Skeletal muscle tissue (tissue), 4 donors: ENCODE data around the gene AKR1C4. TPM values are rescaled to one million over a fixed set of nuclear protein-coding genes. Genes with fewer than 3 reads are reported as not detected.
"Not testable (repeated sequence)": the region's sequence is repeated elsewhere in the genome, so short reads cannot be mapped to it uniquely, and the experiment has no call there.

Experiments
- H3K27ac ChIP-seq: one replicate; pipeline ENCODE4 v1.7.0; 2013; ENCODE audit warnings: mild to moderate bottlenecking, low read depth, low read length, inconsistent platforms
- H3K27me3 ChIP-seq, 3 donors: one replicate each; pipeline ENCODE4 v1.7.0; 2013; ENCODE audit warnings: low read length in 3 of 3; ENCODE audit not compliant: control insufficient read depth in 3 of 3, insufficient read depth in 3 of 3
- H3K36me3 ChIP-seq, 3 donors: one replicate each; pipeline ENCODE4 v1.7.0; 2013; ENCODE audit warnings: low read length in 3 of 3; ENCODE audit not compliant: control insufficient read depth in 3 of 3, insufficient read depth in 3 of 3
- H3K4me1 ChIP-seq, 3 donors: one replicate each; pipeline ENCODE4 v1.7.0; 2013; ENCODE audit warnings: low read length in 3 of 3, mild to moderate bottlenecking in 3 of 3; ENCODE audit not compliant: control insufficient read depth in 3 of 3, insufficient read depth in 3 of 3
- H3K4me3 ChIP-seq, 3 donors: one replicate each; pipeline ENCODE4 v1.7.0; 2013; ENCODE audit warnings: low read length in 3 of 3
- H3K9ac ChIP-seq, 3 donors: one replicate each; pipeline ENCODE4 v1.7.0; 2013; ENCODE audit warnings: low read length in 3 of 3, mild to moderate bottlenecking in 3 of 3, moderate library complexity in 2 of 3, low read depth in 1 of 3
- H3K9me3 ChIP-seq, 3 donors: one replicate each; pipeline ENCODE4 v1.7.0; 2013; ENCODE audit warnings: low read length in 3 of 3; ENCODE audit not compliant: control insufficient read depth in 3 of 3
- total RNA-seq: library from RNA; depleted of rRNA; stranded (reverse); fragments of >200 nt; gene quantifications from one replicate; pipeline ENCODE4 v1.2.3, GENCODE V29; 2014
- donor health status: Osteomylitis.

The AKR1C4 gene
- total RNA-seq, 1 donor from 2014 or later: not detected

DNA sequence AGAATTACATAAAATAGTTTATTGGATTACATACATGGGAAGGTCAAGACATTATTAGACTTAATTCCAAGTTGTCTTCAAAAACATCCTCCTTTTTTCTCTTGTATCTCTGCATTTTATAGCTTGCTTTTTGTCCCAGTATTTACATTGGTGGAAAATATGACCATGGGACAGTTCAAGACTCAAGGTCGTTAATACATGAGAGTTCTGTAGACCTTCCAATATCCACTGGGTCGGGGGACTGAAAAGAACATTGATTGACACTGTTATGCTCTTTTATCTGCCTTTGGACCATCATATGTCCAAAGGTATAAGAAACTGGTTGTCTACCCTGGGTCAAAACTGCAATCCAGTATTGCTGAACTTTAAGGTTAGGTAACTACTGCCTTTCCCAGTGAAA, 36.7 kb downstream of the AKR1C4 start:
- H3K27ac ChIP-seq: no peak overlapping the region
- no peak overlapping the region for H3K4me3 ChIP-seq
- H3K9ac ChIP-seq: no peak overlapping the region
- no peaks in the 10 kb centered on the region for H3K36me3 ChIP-seq
- no peaks in the 10 kb centered on the region for H3K9me3 ChIP-seq
- no peaks in the 10 kb centered on the region for H3K27me3 ChIP-seq
- no peaks in the 10 kb centered on the region for H3K4me1 ChIP-seq

DNA sequence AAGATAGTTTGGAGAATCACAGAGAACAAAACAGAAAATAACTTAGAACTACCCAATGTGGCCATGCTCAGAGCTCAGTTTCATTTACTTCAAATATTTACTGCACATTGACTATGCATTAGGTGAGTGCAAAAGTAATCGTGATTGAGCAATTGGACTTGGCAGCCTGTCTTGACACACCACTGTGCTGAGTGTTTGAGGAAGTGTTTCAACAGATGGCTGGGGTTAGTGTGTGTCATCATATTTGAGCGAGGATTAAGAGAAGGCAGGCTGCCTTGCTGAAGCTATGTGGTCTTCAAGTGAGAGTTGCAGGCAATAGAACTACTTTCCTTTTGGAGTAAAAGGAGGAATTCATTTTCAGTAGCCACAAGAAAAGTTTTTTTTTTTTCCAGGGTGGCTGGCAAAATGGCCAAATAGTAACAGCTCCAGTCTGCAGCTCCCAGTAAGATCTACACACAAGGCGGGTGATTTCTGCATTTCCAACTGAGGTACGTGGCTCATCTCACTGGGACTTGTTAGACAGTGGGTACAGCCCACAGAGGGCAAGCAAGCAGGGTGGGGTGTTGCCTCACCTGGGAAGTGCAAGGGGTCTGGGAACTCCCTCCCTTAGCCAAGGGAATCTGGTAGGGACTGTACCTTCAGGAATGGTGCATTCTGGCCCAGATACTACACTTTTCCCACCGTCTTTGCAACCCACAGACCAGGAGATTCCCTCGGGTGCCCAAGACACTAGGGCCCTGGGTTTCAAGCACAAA, 37.6 kb downstream of the AKR1C4 start:
- Histone ChIP-seq H3K36me3 (no peaks in the 10 kb centered on the region), H3K9ac (no peak overlapping the region), H3K27ac (no peak overlapping the region), H3K4me1 (no peaks in the 10 kb centered on the region), H3K27me3 (no peaks in the 10 kb centered on the region), H3K4me3 (no peak overlapping the region), H3K9me3 (no peaks in the 10 kb centered on the region)

DNA sequence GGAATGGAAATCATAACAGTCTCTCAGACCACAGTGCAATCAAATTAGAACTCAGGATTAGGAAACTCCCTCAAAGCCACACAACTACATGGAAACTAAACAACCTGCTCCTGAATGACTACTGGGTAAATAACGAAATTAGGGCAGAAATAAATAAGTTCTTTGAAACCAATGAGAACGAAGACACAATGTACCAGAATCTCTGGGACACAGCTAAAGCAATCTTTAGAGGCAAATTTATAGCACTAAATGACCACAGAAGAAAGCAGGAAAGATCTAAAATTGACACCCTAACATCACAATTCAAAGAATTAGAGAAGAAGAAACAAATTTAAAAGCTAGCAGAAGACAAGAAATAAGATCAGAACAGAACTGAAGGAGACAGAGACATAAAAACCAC, 40.9 kb downstream of the AKR1C4 start:
- not testable (repeated sequence) for H3K9ac ChIP-seq, H3K36me3 ChIP-seq, H3K4me1 ChIP-seq, H3K9me3 ChIP-seq, H3K27me3 ChIP-seq, H3K4me3 ChIP-seq, H3K27ac ChIP-seq

DNA sequence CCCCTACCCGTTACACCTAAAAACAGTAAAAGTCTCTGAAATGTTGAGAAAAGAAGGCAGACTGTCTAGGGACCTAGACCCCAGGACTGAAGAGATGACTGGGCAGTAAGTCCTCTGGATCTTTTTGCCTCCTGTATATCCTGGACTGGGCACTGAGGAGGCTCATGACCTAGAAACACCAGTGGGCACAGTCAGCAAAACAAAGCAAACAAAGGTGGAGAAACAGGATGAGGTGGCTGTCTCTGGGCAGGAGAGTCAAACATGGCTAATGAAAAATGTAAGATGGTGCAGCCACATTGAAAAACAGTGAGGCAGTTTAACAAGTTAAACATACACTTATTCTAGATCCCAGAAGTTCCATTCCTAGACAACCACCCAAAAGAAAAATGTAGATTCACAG, 45.9 kb downstream of the AKR1C4 start:
- no peak overlapping the region for H3K27ac ChIP-seq
- no peak overlapping the region for H3K4me3 ChIP-seq
- no peaks in the 10 kb centered on the region for H3K9me3 ChIP-seq
- H3K36me3 ChIP-seq: no peaks in the 10 kb centered on the region
- no peak overlapping the region for H3K9ac ChIP-seq
- H3K27me3 ChIP-seq: no peaks in the 10 kb centered on the region
- H3K4me1 ChIP-seq: no peaks in the 10 kb centered on the region

DNA sequence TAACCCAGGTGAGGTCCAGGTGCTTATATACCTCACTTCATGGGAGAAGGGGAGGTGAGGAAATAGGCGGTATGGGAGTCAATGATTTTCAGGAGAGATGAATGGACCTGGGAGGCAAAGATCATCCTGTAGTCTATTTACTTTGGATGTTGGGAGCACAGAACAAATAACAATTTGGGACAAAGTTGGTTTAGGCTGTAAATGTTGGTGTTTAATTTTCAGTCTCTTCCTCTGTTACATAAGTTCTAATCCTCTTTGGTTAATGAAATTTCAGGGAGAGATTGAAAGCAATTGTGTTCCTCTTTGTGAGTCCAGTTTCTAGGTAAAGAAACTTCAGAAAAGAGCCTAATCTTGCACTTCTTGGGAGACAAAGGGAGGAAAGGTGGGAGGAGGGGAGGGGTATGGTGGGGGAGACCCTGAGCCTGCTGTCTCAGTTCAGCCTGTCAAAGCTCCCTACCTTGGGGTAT, 46.9 kb downstream of the AKR1C4 start:
- Histone ChIP-seq H3K4me3 (no peak overlapping the region), H3K36me3 (no peaks in the 10 kb centered on the region), H3K4me1 (no peaks in the 10 kb centered on the region), H3K9ac (no peak overlapping the region), H3K27me3 (no peaks in the 10 kb centered on the region), H3K27ac (no peak overlapping the region), H3K9me3 (no peaks in the 10 kb centered on the region)

DNA sequence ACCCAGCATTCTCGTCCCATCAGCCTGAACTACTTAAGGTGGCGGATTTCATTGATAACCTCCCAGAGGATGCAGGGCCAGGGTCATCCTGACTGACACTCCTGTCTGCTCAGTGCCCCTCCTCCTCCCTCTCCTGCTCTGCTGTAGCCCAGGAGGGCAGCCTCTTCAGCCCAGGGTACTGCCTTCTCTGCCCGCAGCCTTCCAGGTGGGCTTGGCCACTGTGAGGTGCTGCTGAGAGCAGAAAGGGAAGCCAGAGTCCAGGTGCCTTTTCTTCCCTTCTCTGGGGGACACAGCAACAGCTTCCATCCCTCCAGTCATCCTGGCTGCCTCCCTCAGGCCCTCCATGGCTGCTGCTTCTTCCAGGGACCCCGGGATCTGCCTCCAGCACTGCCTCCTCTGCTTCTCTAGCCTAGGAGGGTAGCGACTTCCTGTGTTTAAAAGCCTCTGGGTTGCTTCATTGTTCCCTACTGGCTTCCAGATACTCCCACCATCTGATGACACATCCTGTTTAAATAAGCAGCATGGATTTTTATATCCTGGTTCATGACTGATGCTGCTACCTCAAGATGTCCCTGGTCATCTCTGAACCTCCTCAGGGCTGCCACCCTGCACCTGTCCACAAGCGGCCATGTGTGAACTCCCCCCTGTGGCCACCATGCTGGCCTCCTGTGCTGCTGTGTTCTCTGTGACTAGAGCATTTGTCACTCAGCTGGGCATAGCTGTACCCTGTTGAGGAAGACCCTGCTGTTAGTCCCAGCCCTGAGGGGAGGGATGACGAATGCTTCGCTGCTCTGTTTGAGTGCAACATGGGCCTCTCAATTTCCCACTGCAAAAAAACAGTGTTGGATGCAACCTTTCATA, 55.8 kb downstream of the AKR1C4 start:
- Histone ChIP-seq H3K36me3 (no peaks in the 10 kb centered on the region), H3K27ac (no peak overlapping the region), H3K9ac (no peak overlapping the region), H3K27me3 (no peaks in the 10 kb centered on the region), H3K9me3 (no peaks in the 10 kb centered on the region), H3K4me1 (no peaks in the 10 kb centered on the region), H3K4me3 (no peak overlapping the region)

DNA sequence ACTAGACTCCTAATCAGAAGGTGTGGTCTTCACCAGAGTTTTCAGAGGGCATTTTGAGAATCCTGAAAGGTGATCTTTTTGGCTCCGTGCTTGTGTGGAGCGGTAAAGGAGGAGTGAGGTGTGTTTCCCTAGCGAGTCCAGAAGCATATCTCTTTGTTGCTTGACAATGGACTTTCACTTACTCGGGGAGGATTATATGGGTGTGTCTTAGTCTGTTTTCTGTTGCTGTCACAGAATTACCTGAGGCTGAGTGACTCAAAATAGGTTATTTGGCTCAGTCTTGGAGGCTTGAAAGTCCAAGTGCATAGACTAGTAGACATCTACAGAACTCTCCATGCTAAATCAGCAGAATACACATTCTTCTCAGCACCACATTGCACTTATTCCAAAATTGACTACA, 57.9 kb downstream of the AKR1C4 start:
- Histone ChIP-seq H3K36me3 (no peaks in the 10 kb centered on the region), H3K4me1 (no peaks in the 10 kb centered on the region), H3K27me3 (no peaks in the 10 kb centered on the region)

DNA sequence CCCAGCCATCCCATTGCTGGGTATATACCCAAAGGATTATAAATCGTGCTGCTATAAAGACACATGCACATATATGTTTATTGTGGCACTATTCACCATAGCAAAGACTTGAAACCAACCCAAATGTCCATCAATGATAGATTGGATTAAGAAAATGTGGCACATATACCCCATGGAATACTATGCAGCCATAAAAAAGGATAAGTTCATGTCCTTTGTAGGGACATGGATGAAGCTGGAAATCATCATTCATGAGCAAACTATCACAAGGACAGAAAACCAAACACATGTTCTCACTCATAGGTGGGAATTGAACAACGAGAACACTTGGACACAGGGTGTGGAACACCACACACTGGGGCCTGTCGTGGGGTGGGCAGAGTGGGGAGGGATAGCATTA, 61.1 kb downstream of the AKR1C4 start:
- H3K4me3 ChIP-seq, H3K27ac ChIP-seq, H3K9ac ChIP-seq, H3K4me1 ChIP-seq, H3K27me3 ChIP-seq, H3K36me3 ChIP-seq, H3K9me3 ChIP-seq: not testable (repeated sequence)

More for the DNA sequence above, 57.9 kb downstream of the AKR1C4 start:
- Histone ChIP-seq H3K4me3 (no peak overlapping the region), H3K9ac (no peak overlapping the region), H3K9me3 (no peaks in the 10 kb centered on the region), H3K27ac (no peak overlapping the region)

DNA sequence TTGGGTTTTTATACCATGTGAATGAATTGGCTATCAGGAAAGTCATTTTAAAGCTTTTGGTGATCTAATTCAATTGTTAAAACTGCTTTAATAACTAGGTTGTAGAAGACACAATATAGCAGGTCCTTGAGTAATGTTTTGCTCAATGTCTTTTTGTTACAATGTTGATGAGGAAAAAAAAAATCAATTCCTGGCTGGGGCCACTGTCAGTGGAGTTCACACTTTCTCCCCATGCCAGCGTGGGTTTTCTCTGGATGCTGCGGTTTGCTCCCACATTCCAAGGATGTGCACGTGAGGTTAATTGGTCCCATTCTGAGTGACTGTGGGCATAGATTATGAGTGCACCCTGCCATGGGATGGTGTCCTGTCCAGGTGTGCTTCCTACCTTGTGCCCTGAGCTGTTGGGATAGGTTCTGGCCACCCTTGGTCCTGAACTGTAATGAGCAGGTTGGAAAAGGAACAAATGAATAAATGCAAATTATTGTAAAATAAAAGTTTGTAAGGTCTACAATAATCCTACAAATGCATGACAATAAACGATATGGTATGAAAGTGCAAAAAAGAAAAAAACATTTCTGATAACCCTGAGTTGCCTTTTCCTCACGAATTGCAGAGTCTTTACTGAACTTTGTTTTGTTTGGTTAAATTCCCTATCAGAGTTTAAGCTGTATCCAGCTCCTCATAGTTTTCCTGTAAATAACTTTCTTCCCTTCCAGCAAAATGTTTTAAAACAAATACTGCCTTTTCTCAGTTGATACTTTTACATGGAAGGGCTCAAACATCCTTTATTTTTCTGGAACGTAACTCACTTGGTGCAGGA, 62.7 kb downstream of the AKR1C4 start:
- H3K9me3 ChIP-seq: no peaks in the 10 kb centered on the region
- H3K4me1 ChIP-seq: no peaks in the 10 kb centered on the region
- H3K27me3 ChIP-seq: no peaks in the 10 kb centered on the region

More for the DNA sequence above, 62.7 kb downstream of the AKR1C4 start:
- H3K36me3 ChIP-seq: no peaks in the 10 kb centered on the region
- H3K9ac ChIP-seq: no peak overlapping the region
- H3K27ac ChIP-seq: no peak overlapping the region
- no peak overlapping the region for H3K4me3 ChIP-seq
